ENCODE results near the gene PITRM1. TPM values are rescaled to one million over a fixed set of nuclear protein-coding genes. Genes with fewer than 3 reads are reported as not detected.

The PITRM1 gene
- total and polyA plus RNA-seq, 2 donors (not counting 3 experiments of a cell fraction or from before 2014, with no cell fraction given), result 83.2 to 145 TPM

GRCh38 chr10:3149918-3150317 lies 22.7 kb downstream of the PITRM1 start:
- intact Hi-C loops (cut with micrococcal nuclease) (no loop called here), dilution Hi-C loops (cut with MboI; ENCODE audit: extremely low pct_ligation_motif_present, low sequenced_read_pairs) (no loop called here)
- Histone ChIP-seq H3K9me3 (replicated peaks; ENCODE audit: control insufficient read depth, insufficient read depth, low read length) (no peaks in the 10 kb centered on the region), H3K4me3 (replicated peaks in 1 of 3; ENCODE audit: insufficient read depth in 1 of 3, low read depth in 1 of 3, low read length in 3 of 3) (no peak overlapping the region), H3K79me2 (ENCODE audit: control insufficient read depth, insufficient read depth, low read length) (no peaks in the 10 kb centered on the region), H3K4me2 (ENCODE audit: insufficient read depth, low read length) (no peak overlapping the region), H3K27me3 (ENCODE audit: control insufficient read depth in 2 of 2, insufficient read depth in 2 of 2, low read length in 2 of 2) (no peaks in the 10 kb centered on the region), H3K9me1 (replicated peaks; ENCODE audit: control insufficient read depth, extremely low read depth, insufficient read depth, low read length) (no peaks in the 10 kb centered on the region), H2AFZ (ENCODE audit: low read depth, low read length) (no peak overlapping the region), H3K27ac (ENCODE audit: insufficient read depth, low read depth, low read length) (no peak overlapping the region), H4K20me1 (replicated peaks; ENCODE audit: control insufficient read depth, extremely low read depth, insufficient read depth, low read length) (no peaks in the 10 kb centered on the region), H3K9ac (replicated peaks; ENCODE audit: extremely low read depth, insufficient read depth, low read length) (no peak overlapping the region), H3K36me3 (ENCODE audit: control insufficient read depth in 2 of 2, extremely low read depth in 1 of 2, insufficient read depth in 2 of 2, low read length in 2 of 2) (peaks cover 28 to 55% of the 10 kb centered on the region in 2 experiments), H3K4me1 (ENCODE audit: control insufficient read depth, extremely low read depth, insufficient read depth, low read length) (no peaks in the 10 kb centered on the region)
- POLR2A ChIA-PET, result no interaction called here
- FAIRE-seq, result no peak
- no TSS peak for BruUV-seq (replicated peaks)
- CTCF ChIA-PET, result no interaction called here
- no peak for DNase-seq (ENCODE audit: low read depth, low spot score)
- TF ChIP-seq MYC (IDR thresholded peaks at IDR 0.05; ENCODE audit: low read depth, low read length) (no peak), GATA2 (IDR thresholded peaks at IDR 0.05; ENCODE audit: insufficient read depth, insufficient read length, low read depth, low read length) (no peak), POLR2AphosphoS5 (IDR thresholded peaks at IDR 0.05; ENCODE audit: insufficient read depth, low read depth, low read length) (no peak)

- Histone ChIP-seq H2AFZ (ENCODE audit: low read depth, low read length) (no peak overlapping the region), H3K27me3 (ENCODE audit: control insufficient read depth in 2 of 2, insufficient read depth in 2 of 2, low read length in 2 of 2) (no peaks in the 10 kb centered on the region), H3K9me3 (replicated peaks; ENCODE audit: control insufficient read depth, insufficient read depth, low read length) (no peaks in the 10 kb centered on the region), H3K4me2 (ENCODE audit: insufficient read depth, low read length) (no peak overlapping the region), H3K36me3 (ENCODE audit: control insufficient read depth in 2 of 2, extremely low read depth in 1 of 2, insufficient read depth in 2 of 2, low read length in 2 of 2) (peaks cover 31 to 54% of the 10 kb centered on the region in 2 experiments), H3K4me3 (replicated peaks in 1 of 3; ENCODE audit: insufficient read depth in 1 of 3, low read depth in 1 of 3, low read length in 3 of 3) (no peak overlapping the region), H3K9me1 (replicated peaks; ENCODE audit: control insufficient read depth, extremely low read depth, insufficient read depth, low read length) (no peaks in the 10 kb centered on the region), H3K4me1 (ENCODE audit: control insufficient read depth, extremely low read depth, insufficient read depth, low read length) (no peaks in the 10 kb centered on the region), H4K20me1 (replicated peaks; ENCODE audit: control insufficient read depth, extremely low read depth, insufficient read depth, low read length) (no peaks in the 10 kb centered on the region), H3K9ac (replicated peaks; ENCODE audit: extremely low read depth, insufficient read depth, low read length) (no peak overlapping the region), H3K79me2 (ENCODE audit: control insufficient read depth, insufficient read depth, low read length) (no peaks in the 10 kb centered on the region), H3K27ac (ENCODE audit: insufficient read depth, low read depth, low read length) (no peak overlapping the region)
- FAIRE-seq, result no peak
- dilution Hi-C loops (cut with MboI; ENCODE audit: extremely low pct_ligation_motif_present, low sequenced_read_pairs) (no loop called here), intact Hi-C loops (cut with micrococcal nuclease) (no loop called here)
- no peak for DNase-seq (ENCODE audit: low read depth, low spot score)
- ChIA-PET CTCF (no interaction called here), POLR2A (no interaction called here)
- BruUV-seq (replicated peaks), result no TSS peak
- TF ChIP-seq EZH2 (IDR thresholded peaks at IDR 0.05; ENCODE audit: borderline replicate concordance, low read depth, low read length, severe bottlenecking), result no peak
- no peak for TF ChIP-seq CTCF (IDR thresholded peaks at IDR 0.05; ENCODE audit: extremely low read depth in 1 of 2, insufficient read depth in 1 of 2, low read depth in 1 of 2, low read length in 2 of 2)
- no peak for TF ChIP-seq FOS (IDR thresholded peaks at IDR 0.05; ENCODE audit: borderline replicate concordance, insufficient read depth, low read length)
- TF ChIP-seq MYC (IDR thresholded peaks at IDR 0.05; ENCODE audit: low read depth, low read length), result no peak
- TF ChIP-seq POLR2A (IDR thresholded peaks at IDR 0.05; ENCODE audit: low read depth, low read length), result no peak
Measured at GRCh38 chr10:3148994-3149393, 23.6 kb downstream of the PITRM1 start.

Data from endothelial cell of umbilical vein (primary cell).